AG04449 (cell line): ENCODE results near the gene PRRG2.

Experiments
- CTCF ChIA-PET: fragments of 350-600 bp; formaldehyde crosslinking; extraction: SDS; loops from one replicate; lab custom pipeline; 2021; ENCODE audit warnings: antibody characterized with exemption; lab: Yijun Ruan, JAX
- POLR2A ChIA-PET: fragments of 400-600, 350-600 bp; formaldehyde crosslinking; extraction: SDS; loops from one replicate; lab custom pipeline; 2020; ENCODE audit warnings: antibody characterized with exemption, inconsistent platforms; lab: Yijun Ruan, JAX
- DNase-seq: peaks from one replicate; pipeline ENCODE4 v3.0.0-alpha.2; 2010; ENCODE audit warnings: low read depth, low spot score
- H3K4me3 ChIP-seq: 2 replicates; pipeline ENCODE4 v1.5.1; 2011; ENCODE audit warnings: low read depth, mild to moderate bottlenecking, control low read depth, low read length
- TF ChIP-seq, protein P1 (sequence below): IDR thresholded peaks from one replicate; pipeline ENCODE4 v1.5.1; 2011; ENCODE audit warnings: mild to moderate bottlenecking, moderate library complexity, low read length, control low read depth, inconsistent platforms; ENCODE audit not compliant: insufficient read depth; ENCODE audit errors: missing control alignments

The PRRG2 gene

GRCh38 chr19:49590971-49591730, 10.0 kb downstream of the PRRG2 start, which contains the start of gene PRR12:
Gene PRR12 (plus strand): TSS chr19:49591182. CDS start chr19:49591655, 473 bp downstream.
- ChIA-PET CTCF (interaction anchor here (1.1 to 2.7 kb wide), 4 partner anchors 9 to 90 kb away, joined by 3 to 15 read pairs (median 4); partner anchors contain the start of gene SCAF1), POLR2A (interaction anchor here (0.6 to 1.7 kb wide), 7 partner anchors 9 to 74 kb away, joined by 4 to 16 read pairs (median 6); partner anchors contain the start of genes BCL2L12, IRF3, NOSIP and PRRG2)
- H3K4me3 ChIP-seq, result peak within 1 kb of the TSS; percentile 85
- TF ChIP-seq, protein P1, sequence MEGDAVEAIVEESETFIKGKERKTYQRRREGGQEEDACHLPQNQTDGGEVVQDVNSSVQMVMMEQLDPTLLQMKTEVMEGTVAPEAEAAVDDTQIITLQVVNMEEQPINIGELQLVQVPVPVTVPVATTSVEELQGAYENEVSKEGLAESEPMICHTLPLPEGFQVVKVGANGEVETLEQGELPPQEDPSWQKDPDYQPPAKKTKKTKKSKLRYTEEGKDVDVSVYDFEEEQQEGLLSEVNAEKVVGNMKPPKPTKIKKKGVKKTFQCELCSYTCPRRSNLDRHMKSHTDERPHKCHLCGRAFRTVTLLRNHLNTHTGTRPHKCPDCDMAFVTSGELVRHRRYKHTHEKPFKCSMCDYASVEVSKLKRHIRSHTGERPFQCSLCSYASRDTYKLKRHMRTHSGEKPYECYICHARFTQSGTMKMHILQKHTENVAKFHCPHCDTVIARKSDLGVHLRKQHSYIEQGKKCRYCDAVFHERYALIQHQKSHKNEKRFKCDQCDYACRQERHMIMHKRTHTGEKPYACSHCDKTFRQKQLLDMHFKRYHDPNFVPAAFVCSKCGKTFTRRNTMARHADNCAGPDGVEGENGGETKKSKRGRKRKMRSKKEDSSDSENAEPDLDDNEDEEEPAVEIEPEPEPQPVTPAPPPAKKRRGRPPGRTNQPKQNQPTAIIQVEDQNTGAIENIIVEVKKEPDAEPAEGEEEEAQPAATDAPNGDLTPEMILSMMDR, result no peak
- DNase-seq, result no peak

GRCh38 chr19:49591731-49592485, 10.8 kb downstream of the PRRG2 start:
- POLR2A ChIA-PET, result interaction anchor here (1.0 to 1.1 kb wide), 2 partner anchors 11 to 48 kb away, joined by 5 to 6 read pairs; partner anchors contain the start of genes NOSIP, PRRG2 and RRAS
- no peak for DNase-seq
- H3K4me3 ChIP-seq, result peak overlapping the region; percentile 85
- CTCF ChIA-PET, result interaction anchor here (1.1 kb wide), 1 partner anchor 89 kb away, joined by 3 read pairs; no protein-coding TSS in a partner anchor
- TF ChIP-seq, protein P1, result no peak

- H3K4me3 ChIP-seq, result peak overlapping the region; percentile 85
- CTCF ChIA-PET, result interaction anchor here (0.8 to 1.3 kb wide), 5 partner anchors 10 to 89 kb away, joined by 3 to 4 read pairs (median 3); partner anchors contain the start of gene RRAS
- TF ChIP-seq, protein P1, result no peak
- no peak for DNase-seq
- POLR2A ChIA-PET, result interaction anchor here (0.8 to 1.2 kb wide), 4 partner anchors 12 to 72 kb away, joined by 3 to 6 read pairs (median 4); partner anchors contain the start of genes NOSIP, PRRG2, RRAS and SCAF1
Measured at GRCh38 chr19:49592486-49593232, 11.5 kb downstream of the PRRG2 start.

DNA sequence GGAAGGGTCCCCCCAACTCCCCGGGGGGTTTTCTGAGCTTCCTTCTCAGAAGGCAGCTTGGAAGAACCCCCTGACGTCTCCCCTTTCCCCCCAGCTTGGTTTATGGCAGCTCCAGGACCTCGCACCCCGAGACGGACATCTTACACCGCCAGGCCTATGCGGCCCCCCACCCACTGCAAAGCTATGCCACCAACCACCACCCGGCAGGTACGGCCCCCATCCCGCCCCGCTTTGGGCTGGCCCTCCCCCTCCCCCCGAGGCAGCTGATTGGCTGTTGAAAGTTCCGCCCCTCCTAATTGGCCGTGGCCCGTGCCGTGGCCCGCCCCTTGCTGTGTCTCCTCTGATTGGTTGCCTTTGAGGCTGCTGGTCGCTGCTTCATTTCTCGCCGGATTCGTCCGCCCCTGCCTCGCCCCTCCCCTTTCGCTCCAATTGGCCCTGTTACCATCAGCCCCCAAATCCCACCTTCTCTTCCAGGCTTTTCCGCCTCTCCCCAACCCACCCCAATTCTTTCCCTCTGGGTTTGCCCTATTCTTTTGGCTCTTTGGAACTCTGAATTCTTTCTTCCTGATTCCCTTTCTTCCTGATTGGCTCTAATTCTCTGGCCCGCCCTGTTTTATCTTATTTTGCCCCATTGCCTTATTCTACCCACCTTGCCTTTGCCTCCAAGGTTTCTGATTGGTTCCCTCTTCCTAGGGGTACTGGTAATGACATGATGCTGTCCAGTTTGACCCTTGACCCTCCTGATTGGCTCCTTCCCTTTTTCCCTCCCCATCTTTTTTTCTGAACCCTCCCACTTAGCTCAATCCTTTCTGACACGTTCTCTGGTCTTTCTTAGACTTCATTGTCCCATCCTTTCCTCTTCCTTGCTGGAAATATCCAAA, 12.4 kb downstream of the PRRG2 start:
- peak overlapping the region; percentile 85 for H3K4me3 ChIP-seq
- peak; percentile 40 for DNase-seq
- CTCF ChIA-PET, result interaction anchor here (0.7 to 1.3 kb wide), 5 partner anchors 9 to 47 kb away, joined by 3 to 4 read pairs (median 3); partner anchors contain the start of gene RRAS
- POLR2A ChIA-PET, result interaction anchor here (0.6 to 1.2 kb wide), 4 partner anchors 47 to 105 kb away, joined by 3 to 6 read pairs (median 4); partner anchors contain the start of genes RRAS and SCAF1
- TF ChIP-seq, protein P1, result no peak
